COR-L47 (cell line): ENCODE results near the gene FBRSL1.
A peak's percentile ranks its signal among the peaks of the same experiment; 100 is the strongest.

Source experiments
- DNase-seq: peaks from one replicate; lab custom pipeline; 2025; lab: John Stamatoyannopoulos, UW

Gene FBRSL1

DNA sequence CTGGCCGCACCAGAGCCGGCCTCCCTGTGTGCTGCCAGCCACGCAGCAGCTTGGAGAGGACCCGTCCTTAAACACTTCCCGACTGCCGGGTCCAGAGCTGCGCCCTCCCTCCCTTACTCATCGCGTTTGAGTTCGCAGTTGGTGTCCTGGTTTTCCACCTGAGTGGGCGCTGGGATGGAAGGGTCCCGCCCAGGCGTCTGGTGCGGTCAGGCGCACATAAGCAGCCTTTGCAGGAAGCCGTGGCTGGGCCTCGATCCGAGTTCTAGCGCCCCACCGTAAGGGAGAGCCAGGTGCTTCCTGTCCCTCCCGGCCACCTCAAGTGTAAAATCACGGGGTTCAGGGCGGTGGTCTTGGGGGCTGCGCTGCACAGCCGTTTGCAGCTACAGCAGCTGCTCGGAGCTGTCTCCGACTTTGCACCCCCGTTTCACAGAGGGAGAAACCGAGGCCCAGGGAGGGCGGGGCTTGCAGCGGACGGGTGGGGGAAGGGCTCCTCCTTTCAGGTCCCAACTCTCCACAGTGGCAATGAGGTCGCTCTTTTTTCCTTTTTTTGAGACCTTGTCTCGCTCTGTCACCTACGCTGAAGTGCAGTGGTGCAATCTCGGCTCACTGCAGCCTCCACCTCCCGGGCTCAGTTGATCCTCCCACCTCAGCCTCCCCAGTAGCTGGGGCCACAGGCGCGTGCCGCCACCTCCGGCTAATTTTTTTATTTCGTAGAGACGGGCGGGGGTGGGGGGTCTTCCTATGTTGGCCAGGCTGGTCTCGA is 69.1 kb downstream of the FBRSL1 start:
- no peak for DNase-seq

DNA sequence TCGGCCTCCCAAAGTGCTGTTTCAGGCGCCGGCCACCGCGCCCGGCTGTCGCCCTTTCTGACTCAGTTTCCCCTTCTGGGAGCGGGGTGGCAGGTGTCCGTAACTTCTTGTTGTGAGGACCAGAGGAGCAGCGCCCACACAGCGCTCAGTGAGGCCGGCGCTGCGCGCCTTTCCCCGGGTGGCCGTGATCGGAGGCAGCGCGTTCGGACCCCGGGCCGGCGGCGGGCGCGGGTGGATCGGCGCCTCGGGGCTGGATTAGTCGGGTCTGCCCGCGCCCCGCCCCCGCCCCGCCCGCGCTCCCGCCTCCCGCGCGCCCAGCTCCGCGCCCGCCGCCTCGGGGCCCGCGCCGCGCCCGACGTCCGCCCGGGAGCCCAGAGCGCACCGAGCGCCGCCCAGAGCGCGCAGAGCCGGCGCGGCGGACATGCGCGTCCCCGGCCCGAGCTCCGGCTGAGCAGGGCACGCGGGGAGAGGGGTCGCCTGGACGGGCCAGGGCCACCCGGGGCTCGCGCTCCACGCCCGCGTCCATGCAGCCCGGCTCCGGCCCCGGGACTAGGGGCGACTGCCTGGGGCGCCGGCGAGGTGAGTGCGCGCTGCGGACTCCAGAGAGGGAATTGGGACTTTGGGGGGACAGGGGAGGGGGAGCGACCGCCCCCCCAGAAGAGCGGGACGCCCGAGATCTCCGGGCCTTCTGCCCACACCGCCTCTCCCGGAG is 69.9 kb downstream of the FBRSL1 start:
- peak; percentile 61 for DNase-seq

DNA sequence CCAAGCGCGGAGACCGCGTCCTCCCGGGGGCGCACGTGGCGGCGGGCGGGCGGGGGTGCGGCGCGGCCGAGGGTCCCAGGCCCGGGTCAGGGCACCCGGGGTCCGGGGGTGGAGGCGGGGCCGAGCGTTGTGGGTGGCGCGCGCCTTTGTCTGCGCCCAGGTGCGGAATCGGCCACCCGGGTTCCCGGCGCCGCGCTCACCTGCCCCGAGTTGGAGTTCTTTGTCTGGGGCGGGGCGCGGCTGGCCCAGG is 70.3 kb downstream of the FBRSL1 start:
- DNase-seq, result no peak

DNA sequence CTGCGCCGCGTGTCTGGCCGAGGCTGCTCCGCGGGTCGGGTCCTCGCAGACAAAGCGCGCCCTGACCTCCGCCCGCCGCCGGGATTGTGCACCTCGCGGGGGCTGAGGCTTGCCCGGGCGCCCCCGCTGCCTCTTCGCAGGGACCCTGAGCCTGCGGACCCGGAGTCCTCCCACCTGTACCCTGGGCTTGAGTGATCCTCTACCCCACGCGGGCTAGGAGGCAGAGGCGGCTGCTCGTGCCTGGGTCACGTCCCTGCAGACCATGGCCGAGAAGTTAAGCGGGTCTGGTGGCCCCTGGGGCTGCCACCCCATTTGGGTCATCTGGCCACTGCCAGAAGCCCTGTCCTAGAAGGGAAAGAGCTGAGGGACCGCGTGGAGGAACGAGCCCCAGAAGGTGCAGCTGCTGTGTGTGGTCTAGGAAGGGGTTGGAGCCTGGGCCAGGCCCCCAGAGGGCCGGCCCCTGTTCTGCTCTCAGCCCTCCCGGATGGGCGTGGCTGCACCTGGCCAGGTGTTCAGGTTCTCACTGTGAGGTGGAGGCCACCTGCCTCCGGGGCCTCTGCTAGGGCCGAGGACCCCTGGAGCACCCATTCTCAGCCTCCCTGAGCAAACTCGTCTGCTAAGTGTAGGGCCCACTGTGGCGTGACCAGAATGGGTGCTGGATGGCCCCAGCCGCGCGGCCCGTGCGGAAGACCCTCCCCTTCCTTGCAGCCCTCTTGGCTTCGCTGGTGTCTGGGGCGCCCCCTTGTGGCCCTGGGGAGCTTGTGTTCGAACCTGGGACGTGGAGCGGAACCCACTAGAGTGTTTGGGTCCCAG is 70.9 kb downstream of the FBRSL1 start:
- peak; percentile 85 for DNase-seq
